HG03025 (cell line): ENCODE results near the gene TLR9.

Experiments used
- ATAC-seq: cut with Tn5 transposase; IDR thresholded peaks from one replicate; pipeline ENCODE4 v1.9.1; 2021; ENCODE audit warnings: mild to moderate bottlenecking, moderate library complexity; ENCODE audit not compliant: unreplicated experiment, low FRiP score

The TLR9 gene

DNA sequence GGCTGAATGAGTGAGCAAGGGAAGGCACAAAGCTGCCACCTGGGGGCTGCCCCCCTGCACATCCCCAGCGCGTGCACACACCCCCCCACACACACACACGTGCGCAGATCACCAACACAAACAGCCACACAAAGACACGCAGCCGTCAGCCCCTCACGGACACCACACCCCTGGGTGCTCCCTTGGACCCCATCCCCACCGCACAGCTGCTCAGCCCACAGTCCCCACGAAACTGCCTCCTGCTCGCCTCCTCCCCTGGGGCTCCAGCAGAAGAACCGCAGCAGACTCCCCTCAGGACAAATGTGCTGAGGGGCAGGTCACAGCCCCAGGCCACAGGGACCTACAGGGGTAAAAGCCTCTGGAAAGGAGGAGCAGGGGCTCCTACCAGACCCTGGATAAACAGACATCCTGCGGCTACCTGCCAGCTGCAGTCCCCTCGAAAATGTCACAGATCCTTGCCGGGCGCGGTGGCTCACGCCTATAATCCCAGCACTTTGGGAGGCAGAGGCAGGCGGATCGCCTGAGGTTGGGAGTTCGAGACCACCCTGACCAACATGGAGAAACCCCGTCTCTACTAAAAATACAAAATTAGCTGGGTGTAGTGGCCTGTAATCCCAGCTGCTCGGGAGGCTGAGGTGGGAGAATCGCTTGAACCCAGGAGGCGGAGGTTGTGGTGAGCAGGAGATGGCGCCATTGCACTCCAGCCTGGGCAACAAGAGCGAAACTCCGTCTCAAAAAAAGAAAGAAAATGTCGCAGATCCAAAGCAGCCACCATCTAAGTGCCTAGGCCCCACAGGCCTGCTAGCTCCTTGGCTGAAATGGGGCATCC, 7.0 kb upstream of the TLR9 start:
- no peak for ATAC-seq

DNA sequence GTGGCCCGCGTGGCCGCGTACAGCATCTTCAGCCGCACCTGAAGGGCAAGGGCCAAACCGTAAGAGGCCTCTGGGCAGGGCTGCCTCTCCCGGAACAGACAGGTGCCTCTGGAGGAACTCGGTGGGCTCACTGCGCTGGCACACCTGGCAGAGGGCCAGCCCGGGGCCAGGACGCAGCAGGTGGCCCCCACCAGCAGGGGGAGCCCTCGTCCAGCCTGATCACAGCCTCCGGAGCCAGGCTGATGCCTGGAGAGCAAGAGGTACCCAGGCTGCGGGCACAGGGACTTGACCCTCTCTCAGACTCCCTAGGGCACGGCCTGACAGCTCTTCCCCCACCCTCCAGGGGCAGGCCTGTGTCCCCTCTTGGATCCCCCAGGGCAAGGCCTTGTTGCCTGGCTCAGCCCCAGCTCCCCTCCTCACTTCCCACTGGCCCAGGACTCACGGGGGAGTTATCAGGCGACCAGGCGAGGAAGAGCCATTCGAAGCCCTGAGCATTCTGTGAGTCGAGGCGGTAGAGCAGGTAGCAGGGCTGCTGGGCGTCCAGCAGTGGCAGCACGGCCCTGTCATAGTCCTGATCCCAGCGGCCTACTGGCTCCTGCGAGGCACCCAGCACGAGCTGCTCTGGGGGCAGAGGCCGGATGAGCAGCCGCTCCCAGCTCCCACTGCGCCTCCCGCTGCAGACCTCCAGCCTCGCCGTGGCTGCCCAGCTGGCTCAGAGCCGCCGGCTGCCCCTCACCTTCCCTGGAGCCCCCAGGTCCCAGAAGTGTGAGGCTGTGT, 6.2 kb upstream of the TLR9 start:
- no peak for ATAC-seq

DNA sequence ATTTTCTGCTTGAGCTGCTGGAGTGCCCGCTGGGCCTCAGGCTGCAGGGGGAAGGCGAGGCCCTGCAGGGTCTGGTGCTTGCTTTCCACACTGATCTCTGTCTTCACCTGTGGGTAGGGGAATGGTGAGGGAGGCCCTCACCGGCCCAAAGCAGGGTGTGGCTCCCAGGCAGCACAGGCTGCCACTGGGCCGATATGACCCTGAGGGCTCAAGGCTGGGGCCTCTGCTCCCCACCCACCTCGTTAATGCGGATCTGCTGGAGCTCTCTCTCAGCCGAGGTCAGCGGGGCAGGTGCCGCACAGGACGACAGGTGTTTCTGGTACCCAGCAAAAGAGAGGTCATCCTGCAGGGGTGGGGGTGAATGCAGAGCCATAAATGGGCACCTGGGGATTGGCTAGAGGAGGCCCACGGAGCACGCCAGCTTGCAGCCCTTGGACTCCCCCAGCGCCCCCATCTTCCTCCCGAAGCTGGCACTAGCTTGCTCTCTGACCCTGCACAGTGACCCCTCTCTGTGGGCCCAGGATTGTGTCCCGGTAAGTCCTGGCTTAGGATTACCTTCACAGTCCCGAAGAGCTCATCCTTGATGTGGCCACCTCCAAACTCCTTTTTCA, 5.5 kb upstream of the TLR9 start:
- ATAC-seq = no peak

DNA sequence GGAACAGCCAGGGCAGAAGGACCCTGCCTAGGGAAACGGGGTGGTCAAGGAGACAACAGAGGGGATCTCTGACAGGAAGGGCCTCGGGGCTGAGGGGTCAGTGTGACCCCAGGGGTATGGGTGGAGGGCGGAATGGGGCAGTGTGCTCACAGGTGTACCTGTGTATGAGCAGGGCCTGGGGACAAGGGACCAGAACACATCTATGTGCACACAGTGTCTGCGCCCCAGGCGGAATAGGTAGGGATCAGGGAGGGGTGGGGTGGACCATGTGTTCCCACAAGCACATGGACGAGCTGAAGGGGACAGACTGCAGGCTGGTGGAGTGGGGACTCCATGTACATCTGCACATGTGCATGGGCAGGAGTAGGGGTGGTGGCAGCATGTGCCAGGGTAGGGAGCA, 5.0 kb upstream of the TLR9 start:
- ATAC-seq = no peak

DNA sequence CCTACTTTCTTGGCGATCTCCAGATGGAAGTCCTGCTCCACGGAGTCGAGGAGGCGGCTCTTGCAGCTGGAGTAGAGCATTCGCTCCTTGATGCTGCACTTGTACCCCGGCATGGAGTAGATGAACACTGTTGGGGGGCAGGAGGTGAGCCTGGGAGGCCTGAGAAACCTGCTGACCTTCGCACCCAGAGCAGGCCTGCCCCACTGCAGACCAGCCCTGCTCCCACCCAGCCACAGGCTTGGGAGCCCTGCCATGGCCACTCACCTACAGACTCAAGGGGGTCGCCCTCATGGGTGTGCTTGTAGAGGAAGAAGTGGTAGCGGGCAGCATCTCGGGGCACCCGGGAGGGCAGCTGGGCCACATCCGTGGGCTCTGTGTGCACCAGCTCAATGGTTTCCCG, 4.2 kb upstream of the TLR9 start:
- ATAC-seq = no peak

DNA sequence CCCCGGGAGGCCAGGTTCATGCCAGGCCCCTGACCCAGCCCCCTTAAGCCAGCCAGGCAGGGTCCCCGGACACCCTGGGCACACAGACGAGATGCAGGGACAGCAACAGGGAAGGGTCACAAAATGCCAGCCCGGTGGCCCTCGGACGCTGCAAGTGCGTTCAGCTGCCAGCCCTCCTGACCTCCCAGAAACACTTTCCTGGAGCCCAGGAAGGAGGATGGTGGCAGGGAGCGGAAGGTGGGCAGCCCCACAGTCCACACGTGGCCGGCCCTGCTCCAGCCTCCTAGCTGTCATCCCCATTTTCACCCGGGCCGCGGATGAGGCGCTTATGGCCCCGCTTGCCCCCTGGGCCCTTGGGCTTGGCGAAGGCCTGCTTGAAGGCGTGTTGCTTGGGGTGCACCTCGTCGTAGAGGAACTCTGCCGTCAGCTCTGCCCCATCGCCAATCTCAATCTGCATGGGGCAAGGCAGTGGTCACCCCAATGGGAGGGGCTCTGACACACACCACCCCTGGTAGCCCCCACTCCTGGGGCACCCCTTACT, 3.4 kb upstream of the TLR9 start:
- no peak for ATAC-seq

DNA sequence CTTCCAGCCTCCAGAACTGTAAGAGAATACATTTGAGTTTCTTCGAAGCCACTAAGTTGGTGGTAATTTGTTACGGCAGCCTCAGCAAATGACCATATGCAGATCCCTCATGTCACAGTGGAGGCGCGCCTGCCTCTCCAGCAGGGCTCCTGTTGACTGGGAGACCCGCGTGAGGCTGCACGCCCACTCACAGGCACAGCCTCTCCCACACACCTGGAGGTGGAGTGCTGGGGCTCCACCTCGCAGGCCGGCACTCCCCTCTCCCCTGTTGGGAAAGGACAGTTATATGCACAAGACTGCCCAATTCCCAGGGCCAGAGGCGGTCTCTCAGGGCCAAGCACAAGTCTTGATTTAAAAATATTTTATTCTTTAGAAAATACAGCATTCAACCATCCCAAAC, 2.8 kb upstream of the TLR9 start:
- no peak for ATAC-seq

DNA sequence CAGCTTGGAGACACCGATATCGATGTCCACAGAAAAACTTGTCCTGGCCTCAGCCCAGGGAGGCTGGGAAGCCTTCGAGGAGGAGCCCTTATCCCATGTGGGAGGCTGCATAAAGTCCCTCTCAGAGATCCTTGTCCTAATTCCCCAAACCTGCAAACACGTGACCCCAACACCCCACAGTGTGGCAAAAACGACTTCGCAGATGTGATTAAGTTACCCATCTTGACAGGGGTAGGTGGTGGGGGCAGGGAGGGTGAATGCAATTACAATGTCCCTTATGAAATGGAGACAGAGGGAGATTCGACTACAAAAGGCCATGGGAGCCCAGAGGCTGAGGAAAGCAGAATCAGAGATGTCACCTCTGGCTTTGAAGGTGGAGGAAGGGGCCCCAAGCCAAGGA, 2.3 kb upstream of the TLR9 start:
- no peak for ATAC-seq

DNA sequence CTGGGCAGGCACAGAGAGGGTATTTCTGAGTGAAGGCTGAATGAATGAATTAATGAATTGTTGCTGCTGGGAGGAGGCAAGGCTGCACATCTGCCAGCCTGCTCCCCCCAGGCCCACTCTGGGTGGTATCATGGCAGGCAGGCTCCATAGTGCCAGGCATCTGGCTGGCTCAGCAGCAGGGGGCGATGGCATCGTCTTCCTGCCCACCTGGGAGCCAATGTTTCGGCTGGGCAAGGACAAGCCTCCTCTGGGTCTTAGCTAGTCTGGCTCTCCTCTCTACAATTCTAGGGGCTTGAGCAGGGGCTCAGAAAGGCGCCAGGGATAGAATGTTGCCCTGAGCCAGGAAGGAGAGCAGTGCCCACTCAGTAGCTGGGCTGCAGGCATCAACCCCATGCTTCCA, 1.7 kb upstream of the TLR9 start:
- ATAC-seq = no peak

DNA sequence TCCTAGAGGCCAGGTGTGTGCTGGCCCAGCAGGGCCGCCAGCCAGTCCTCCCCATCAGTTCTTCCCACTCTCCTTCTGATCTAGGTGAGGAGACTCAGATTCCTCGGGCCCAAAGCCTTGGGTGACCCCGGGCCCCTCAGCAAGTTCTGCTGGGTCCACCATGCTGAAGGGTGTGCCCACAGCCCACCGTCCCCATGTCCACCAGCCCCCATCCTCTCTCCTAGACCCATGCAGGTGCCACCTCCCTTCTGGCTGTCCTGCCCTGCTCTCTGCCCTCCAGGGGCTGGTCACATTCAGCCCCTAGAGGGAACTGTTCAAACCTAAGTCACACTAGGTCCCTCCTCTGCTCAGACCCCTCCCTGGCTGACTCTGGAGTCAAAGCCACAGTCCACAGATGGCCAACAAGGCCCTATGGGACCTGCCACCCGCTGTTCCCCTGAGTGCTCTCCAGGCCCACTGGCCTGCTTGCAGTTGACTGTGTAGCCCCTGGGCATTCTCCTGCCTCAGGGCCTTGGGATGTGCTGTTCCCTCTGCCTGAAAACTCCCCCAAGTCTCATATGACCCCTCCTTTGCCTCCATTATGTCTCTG, 878 bp upstream of the TLR9 start:
- no peak for ATAC-seq

DNA sequence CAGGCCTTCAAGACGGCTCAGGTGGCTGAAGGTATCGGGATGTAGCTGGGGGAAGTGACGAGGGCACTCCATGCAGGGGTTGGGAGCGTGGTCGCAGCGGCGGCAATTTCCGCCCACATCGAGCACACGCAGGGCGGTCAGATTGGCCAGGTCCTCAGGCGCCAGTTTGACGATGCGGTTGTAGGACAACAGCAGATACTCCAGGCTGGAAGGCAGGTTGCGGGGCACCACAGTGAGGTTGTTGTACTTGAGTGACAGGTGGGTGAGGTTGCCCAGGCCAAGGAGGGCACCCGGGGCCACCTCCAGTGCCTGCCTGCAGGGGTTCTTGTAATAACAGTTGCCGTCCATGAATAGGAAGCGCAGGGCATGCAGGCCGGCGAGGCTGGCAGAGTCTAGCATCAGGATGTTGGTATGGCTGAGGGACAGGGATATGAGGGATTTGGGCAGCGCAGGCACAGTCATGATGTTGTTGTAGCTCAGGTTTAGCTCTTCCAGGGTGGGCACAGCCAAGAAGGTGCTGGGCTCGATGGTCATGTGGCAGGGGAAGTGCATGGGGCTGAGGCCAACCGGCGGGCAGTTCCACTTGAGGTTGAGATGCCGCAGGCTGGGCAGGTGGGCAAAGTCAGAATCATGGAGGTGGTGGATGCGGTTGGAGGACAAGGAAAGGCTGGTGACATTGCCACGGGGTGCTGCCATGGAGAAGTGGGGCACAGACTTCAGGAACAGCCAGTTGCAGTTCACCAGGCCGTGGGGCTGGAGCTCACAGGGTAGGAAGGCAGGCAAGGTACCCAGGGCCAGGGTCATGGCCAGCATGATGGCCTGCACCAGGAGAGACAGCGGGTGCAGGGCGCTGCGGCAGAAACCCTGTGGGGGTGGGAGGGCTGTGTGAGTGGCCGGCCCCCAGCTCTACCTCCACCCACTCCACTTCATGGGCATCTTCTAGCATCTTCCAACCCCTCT, 1.7 kb downstream of the TLR9 start:
- ATAC-seq = no peak

DNA sequence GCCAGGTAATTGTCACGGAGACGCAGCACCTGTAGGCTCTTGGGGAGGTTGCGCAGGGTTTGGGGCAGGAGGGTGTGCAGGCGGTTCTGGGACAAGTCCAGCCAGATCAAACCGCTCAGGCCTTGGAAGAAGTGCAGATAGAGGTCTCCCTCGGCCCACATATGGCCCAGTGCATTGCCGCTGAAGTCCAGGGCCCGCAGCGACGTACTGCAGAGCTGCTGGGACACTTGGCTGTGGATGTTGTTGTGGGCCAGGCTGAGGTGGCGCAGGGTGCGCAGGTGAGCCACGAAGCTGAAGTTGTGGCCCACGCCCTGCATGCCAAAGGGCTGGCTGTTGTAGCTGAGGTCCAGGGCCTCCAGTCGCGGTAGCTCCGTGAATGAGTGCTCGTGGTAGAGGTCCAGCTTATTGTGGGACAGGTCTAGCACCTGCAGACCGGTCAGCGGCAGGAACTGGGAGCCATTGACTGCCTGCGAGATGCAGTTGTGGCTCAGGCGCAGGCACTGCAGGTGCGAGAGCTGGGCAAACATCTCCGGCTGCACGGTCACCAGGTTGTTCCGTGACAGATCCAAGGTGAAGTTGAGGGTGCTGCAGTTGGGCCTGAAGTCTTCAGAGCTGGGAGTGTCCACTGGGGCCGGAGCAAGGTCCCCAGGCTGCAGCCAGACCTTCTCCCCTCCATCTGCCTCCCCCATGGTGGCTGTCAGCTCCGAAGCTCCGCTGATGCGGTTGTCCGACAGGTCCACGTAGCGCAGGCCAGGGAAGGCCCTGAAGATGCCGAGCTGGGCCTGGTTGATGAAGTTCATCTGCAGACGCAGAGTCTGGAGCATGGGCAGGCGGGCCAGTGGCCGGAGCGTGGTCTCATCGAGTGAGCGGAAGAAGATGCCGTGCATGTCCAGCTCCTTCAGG, 2.9 kb downstream of the TLR9 start:
- ATAC-seq = no peak

DNA sequence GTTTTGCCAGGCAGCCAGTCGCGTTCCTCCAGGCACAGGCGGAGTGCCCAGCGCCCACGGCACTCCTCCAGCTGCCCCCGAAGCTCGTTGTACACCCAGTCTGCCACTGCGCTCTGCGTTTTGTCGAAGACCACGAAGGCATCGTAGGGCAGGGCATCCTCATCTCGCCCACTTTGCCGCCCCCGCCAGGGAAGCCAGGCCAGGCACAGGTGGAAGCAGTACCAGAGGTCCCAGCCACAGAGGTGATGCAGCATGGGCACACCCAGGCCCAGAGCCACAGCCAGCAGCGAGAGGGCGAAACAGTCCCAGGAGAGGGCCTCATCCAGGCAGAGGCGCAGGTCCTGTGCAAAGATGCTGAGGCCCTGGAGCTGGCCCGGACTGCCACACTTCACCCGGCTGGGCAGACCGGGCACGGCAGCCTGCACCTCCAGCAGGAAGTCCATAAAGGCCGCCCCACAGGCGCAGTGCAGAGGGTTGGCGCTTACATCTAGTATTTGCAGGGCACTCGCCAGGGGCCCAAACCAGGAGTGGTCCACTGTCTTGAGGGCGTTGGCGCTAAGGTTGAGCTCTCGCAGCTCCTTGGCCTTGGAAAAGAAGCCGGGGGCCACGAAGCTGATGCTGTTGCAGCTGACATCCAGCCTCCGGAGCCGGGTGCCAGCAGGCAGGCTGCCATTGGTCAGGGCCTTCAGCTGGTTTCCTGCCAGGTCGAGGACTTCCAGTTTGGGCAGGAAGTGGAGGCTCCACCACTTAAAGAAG, 3.7 kb downstream of the TLR9 start:
- no peak for ATAC-seq

DNA sequence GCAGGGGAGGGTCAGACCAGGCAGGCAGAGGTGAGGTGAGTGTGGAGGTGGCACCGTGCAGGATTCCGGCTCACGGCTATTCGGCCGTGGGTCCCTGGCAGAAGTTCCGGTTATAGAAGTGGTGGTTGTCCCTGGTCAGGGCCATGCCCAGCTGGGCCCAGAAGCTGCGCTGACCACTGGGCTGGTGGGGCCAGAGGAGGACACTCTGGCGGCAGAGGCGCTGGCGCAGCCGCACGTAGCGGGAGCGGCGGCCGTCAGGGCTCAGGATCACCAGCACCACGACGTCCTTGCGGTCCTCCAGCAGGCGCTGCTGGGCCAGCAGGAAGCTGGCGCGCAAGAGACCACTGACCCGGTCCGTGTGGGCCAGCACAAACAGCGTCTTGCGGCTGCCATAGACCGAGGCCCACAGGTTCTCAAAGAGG, 4.3 kb downstream of the TLR9 start:
- ATAC-seq = no peak

DNA sequence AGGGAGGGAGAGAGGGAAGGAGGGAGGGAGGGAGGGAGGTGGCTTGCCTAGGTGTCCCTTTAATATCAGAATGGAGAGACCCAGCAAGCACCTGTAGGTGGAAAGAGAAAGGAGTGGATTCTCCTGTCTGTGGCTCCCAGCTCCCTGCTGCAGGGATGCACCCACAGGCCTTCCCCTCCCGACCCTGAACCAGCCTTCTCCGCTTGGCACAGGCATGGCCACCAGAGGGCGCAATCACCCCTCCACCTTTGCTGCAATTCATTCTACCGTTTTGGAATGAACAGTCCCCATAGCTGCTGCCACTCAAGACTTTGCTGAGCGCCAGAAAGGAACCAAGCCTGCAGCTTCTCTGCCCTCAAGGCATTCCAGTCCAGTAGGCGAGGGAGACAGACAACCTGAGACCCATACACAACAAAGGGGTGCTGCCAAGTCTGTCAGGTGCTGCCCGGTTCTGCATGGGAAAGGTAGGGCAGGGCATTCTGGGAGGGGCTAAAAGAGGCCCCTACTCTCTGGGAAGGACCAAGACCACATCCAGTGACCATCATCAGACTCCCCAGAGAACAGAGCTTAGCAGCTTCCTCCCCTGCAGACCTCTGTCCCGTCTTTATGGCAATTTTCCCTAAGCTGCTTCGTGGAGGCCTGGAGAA, 4.9 kb downstream of the TLR9 start:
- no peak for ATAC-seq

DNA sequence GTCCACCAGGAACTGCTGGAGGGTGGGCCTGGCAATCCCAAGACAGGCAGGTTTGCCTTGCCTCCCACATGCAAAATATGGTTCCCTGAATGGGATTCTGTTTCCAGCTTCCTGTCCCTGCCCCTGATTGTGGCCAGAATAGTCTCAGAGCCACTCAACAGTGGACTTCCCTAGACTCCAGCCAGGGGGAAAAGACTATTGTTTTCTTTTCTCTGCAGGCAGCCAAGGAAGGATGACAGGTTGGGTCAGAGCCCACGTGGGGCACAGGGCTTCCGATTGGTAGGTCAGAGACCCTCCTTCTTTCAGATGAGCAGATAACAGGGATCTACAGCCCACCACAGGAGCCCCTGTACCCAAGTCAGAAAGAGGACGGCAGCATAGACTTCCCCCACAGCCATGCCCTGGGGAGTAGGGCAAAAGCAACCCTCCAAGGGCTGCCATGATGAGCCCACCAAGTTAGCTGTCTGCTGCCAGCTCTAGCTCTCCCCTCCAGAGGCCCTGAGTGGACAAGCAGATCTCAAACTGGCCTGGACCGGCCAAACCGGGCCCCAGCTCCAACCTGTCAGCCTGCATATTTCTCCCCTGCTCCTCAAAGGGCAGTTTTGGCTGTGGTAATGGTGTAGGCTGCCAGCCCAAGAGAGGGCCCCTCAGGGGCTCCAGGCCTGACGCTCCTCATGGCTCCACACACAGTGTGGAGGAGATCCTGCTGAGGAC, 6.4 kb downstream of the TLR9 start:
- no peak for ATAC-seq

DNA sequence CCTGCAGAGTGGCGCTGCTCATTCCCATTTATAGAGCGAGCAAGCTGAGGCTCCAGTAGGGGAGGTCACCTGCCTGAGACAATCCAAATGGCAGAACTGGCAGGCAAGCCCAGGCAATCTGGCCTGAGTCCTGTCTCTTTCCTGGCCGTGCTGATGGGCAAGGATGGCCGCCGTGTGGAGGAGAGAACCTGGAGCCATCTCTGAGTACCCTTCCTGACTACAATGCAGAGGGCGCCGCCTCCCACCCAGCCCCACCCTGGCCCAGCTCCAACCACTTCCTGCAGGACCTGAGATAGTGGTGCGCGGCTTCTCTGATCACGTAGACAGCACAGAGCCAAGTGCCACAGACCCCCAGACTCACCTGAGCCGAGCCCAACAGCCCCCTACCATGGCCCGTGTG, 7.0 kb downstream of the TLR9 start:
- no peak for ATAC-seq
